Stimulated activated CD8-positive, alpha-beta memory T cell treated with anti-CD3 and anti-CD28 coated beads, Interleukin-15, amount 100 ng/mL, for 4 hours (primary cell): Measurements from ENCODE around the gene WDR20.

Source experiments
- DNase-seq, 2 donors: peaks; one replicate each; pipeline ENCODE4 v3.0.0-alpha.2; 2020; ENCODE audit warnings: low read depth in 2 of 2

Gene WDR20

GRCh38 chr14:102218688-102219087, 79.0 kb downstream of the WDR20 start:
- no peak for DNase-seq

GRCh38 chr14:102219316-102219715, 79.6 kb downstream of the WDR20 start:
- no peak for DNase-seq

DNA sequence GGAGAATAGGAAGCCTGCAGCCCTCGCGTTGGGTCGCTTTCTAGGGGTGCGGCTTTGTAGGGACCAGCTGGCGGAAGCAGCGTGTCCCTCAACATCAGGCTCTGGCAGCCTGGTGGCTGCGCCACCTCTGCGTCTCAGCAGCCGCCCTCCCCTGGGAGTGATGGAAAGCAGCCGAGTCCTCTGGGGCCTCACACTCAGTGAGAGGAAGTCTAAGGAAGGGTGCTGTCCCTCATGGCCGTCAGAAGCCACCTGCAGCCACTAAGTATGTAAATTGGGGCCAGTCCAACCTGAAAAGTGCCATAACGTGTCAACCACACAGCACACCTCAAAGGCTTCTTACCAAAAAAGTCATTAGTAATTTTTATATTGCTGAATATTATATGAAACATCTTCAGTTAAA, 80.3 kb downstream of the WDR20 start:
- no peak for DNase-seq

DNA sequence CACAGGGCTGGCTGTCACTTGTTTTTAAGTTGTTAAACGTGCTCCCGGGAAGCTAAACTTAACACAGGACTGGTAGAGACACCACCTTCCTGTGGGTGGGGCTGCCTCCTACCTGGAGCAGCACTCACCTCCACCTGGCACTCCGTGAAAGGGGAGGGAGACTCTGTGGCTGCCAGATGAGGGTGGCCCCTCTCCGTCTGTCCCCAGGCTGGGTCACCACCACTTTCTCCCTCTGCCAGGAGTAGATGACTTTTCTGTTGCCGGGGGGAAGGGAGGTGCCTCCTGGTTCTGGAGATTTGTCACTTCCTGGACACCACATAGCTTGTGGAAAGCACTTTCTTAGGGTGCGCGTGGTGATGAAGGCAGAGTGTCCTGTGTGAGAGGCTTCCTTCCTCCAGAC, 81.3 kb downstream of the WDR20 start:
- no peak for DNase-seq

DNA sequence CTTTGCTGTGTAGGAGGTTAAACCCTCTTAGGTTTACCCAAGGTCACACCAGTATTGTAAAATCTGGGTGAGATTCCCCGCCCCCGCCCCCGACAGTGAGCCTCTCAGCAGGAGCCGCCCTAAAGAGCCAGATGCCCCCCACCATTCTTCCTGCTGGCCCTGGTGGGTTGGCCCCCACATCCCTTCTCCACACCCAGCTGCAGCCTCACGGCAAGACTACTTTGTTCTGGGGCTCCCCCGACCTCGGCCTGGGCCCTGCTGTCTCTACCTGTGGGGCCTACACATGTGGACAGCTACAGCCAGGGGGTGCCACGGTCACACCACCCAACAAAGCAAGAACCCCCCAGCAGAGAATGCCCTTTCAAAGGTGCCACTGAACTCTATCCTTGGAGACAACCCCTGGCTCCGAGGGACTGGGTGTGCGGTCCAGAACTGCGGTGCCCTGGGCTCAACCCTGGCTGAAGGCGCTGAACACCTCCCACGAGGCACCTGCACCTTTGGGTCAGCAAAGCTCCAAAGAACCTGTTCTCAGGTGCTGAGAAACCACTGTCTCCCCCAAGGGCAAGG, 82.4 kb downstream of the WDR20 start:
- no peak for DNase-seq

GRCh38 chr14:102222751-102223150, 83.1 kb downstream of the WDR20 start:
- DNase-seq: no peak

DNA sequence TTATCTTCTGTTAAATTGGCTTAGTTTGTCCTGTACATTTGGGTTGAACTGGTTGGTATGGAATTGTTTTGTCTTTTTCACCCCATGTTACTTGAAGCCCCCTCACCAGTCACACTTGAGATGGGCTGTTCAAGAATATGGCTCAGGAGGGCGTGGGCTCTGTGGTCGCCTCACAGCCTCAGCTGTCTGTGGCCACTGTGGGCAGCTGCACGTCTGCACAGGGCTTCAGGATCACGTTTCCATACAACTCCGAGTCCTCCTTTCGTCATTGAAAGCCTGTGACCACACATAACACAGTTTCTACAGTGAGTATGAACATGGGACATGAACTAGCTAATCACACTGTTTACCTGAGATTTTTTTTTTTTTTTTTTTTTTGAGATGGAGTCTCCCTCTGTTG, 84.0 kb downstream of the WDR20 start:
- no peak for DNase-seq

GRCh38 chr14:102225386-102225785, 85.7 kb downstream of the WDR20 start:
- DNase-seq: no peak

DNA sequence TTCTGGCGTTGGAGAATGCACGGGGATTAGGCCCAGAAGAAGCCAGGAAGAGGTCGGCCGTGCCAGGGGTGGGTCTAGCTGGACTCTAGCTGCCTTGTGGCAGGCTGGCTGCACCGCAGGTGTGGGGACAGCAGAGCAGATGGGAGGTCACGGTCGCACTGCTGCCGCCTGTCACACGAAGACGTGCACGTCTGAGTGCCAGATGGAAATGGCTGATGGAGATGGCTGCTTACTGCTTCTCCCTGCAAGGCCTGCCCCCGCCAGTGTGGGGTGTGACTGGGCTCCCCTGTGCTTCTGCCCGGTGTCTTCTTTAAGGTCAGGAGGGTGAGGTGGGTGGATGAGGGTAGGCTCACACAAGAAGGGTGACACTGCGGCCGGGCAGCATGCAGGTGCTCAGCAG, 86.2 kb downstream of the WDR20 start:
- no peak for DNase-seq

- no peak for DNase-seq
Observed at GRCh38 chr14:102226356-102227125, 86.8 kb downstream of the WDR20 start.

DNA sequence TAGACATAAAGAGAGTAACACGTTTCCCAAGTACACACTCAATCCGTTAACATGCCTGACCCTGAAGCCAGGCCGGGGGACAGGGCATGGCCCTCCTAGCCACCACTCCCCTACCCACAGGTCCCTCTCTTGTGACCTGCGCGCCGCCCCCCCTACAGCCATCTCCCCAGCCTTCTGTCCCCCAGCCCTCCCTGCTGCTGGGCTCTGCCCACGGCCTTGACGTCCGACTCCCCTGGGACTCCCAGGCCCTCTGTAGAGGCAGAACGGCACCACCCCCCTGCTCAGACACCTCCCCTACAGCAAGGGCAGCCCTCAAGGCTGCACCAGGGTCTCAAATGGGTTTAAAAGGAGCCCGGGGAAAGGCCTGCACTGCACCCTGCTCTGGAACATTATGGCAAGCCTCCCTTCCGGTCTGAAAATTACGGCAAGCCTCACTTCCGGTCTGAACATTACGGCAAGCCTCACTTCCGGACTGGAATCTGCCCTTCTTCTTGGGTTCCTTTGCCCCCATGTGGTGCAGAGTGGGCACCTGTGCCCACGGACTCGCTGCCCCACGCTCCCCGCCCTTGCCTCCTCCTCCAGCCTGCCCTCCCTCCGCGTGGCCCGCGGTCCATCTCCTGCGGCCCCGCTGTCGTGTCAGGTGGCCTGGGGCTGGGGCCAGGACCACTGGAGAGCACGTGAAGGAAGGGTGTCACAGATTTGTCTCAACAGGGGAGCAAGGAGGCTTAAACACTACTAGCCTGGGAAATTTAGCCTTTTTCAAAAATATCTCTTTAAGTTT, 87.7 kb downstream of the WDR20 start:
- DNase-seq: no peak

DNA sequence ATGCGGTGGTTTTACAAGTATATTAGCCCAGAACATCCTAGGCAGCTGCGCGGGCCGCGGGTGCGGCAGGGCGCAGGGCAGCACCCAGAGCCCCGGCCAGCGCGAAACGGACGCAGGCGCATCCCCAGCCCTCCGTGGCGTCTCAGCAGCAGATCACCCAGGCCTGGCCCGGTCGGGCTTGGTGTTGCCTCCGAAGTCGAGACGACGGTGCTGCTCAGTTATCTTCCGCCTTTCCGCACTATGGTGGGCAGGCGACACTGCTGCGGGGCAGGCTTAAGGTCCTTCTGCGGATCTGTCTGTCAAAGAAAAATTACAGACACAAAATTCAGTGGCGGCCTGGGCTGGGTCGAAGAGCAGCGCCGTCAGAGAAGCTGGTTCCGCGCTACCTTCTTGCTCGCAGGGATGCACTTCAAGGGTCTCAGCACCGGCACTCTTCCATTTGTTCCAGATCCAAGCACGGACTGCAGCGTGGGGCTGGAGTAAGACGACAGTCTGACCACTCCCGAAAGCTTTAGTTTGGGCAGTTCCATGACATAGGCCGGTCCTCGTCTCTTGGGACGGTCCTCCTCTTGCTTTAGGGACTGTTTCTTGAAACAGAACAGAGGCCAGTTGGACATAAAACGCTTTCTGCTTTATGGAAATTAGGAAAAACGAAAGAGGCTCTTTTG, 89.5 kb downstream of the WDR20 start:
- no peak for DNase-seq

- DNase-seq: no peak
Observed at GRCh38 chr14:102229739-102230092, 90.0 kb downstream of the WDR20 start.

- DNase-seq: no peak
Observed at GRCh38 chr14:102230481-102231210, 90.9 kb downstream of the WDR20 start.

DNA sequence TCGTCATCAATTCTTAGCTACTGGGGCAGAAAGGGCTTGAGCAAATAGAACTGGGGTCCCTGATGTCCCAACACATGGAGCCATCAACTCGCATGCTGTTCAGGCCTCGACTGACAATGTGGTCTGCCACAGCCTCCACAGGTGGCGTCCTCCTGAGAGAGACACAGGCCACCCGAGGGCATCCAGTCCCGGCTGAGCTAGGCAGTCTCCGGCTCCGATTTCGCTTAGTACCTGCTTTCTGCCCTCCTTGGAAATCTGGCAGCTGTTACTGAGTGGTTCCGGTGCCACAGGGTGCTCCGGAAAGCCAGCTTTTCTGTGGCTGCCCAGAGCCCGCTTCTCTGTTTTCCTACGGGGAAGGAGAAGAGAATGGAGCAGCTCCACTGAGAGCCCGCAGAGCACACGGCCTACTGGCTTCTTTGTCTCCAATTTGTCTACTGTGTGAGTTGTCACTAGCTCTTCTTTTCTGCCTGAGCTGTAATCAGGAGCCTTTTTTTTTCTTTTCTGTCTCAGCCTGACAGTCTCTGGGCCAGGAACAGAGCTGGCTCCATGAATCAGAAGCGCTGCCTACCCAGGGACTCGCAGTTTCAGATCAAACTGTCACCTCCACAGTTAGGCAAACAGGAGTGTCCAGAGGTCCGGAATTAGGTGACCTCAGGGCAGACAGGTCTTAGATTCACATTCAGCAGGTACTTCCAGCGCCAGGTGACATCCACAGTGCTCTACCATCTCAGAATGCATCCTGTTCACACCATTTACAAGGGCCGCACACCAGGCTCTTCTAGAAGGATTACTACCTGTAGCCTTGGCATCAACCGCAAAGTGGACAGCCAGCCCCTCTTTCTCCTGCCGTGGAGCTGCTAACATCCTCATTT, 92.0 kb downstream of the WDR20 start:
- DNase-seq: no peak

- no peak for DNase-seq
Observed at GRCh38 chr14:102232348-102232625, 92.6 kb downstream of the WDR20 start.

DNA sequence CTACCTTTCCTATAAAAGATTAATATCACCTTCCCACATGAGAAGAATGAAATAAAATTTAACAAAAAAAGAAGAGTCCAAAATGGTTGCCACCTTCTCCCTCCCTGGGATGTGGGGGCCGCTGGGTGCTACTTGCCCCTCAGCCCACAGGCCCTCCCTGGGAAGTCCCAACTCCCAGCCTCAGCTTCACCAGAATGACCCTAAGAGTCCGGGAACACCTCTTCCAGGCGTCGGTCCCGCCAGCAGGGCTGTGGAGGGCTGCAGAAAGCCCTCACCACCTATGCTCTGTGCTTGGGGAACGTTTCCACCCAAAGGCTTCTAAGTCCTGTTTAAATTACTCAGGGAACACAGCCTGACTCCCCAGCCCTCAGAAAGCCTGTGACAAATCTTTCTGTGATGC, 93.4 kb downstream of the WDR20 start:
- no peak for DNase-seq

GRCh38 chr14:102234331-102235264, 94.9 kb downstream of the WDR20 start:
- DNase-seq: no peak

DNA sequence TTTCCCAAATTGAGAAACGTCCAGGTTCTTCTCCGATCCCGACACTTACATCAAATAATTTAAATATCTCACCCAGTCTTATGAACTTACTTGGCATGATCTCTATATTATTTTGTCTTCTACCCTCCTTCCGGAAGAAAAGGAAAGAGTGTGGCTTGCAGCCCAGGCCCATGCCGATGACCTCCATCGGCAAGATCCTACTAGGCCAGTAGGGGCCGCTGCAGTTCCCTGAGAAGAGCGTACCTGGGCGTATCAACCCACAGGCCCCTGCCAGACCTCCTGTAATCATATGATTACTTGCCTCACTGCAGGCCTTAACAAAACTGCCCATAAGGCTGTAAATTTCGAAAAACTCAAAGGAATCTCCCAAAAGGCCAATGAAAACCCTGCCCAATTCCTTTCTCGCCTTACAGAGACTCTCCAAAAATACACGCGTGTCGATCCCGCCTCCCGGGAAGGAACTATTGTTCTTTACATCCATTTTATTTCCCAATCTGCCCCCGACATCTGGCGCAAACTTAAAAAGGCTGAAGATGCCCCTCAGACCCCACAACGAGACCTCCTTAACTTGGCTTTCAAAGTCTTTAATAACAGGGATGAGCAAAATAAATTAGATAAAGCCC, 95.7 kb downstream of the WDR20 start:
- DNase-seq: peak; percentile 37 to 45

GRCh38 chr14:102236026-102236425, 96.3 kb downstream of the WDR20 start:
- DNase-seq: no peak
